HL-60/S4 (cell line): ENCODE results near the gene FIGNL2.
"Not testable (repeated sequence)": the region's sequence is repeated elsewhere in the genome, so short reads cannot be mapped to it uniquely, and the experiment has no call there.

ENCODE experiments used
- in situ Hi-C: fragments of 300-500 bp; cut with MboI; formaldehyde crosslinking; loops from 2 replicates; pipeline ENCODE4 v1.14.3; 2022; ENCODE audit warnings: low sequenced_read_pairs

The FIGNL2 gene

GRCh38 chr12:51837286-51837685 lies 11.2 kb downstream of the FIGNL2 start:
- in situ Hi-C loops: no loop called here

GRCh38 chr12:51836827-51837173 lies 11.7 kb downstream of the FIGNL2 start:
- in situ Hi-C loops: no loop called here

- in situ Hi-C loops: no loop called here
Observed at GRCh38 chr12:51836041-51836826, 12.3 kb downstream of the FIGNL2 start.

GRCh38 chr12:51834411-51834810 lies 14.1 kb downstream of the FIGNL2 start:
- in situ Hi-C loops: no loop called here

GRCh38 chr12:51833448-51834227 lies 14.9 kb downstream of the FIGNL2 start:
- in situ Hi-C loops: no loop called here

GRCh38 chr12:51832354-51833107 lies 16.0 kb downstream of the FIGNL2 start:
- in situ Hi-C loops: no loop called here

GRCh38 chr12:51831817-51832216 lies 16.7 kb downstream of the FIGNL2 start:
- in situ Hi-C loops: not testable (repeated sequence)

GRCh38 chr12:51829641-51830040 lies 18.9 kb downstream of the FIGNL2 start:
- in situ Hi-C loops: loop anchor here (10.0 kb wide), 1 partner anchor 405 kb away; the partner anchor contains the start of gene SLC4A8

GRCh38 chr12:51829011-51829481 lies 19.5 kb downstream of the FIGNL2 start:
- in situ Hi-C loops: loop anchor here (10.0 kb wide), 1 partner anchor 404 kb away; the partner anchor contains the start of gene SLC4A8

GRCh38 chr12:51827925-51828818 lies 20.3 kb downstream of the FIGNL2 start:
- in situ Hi-C loops: loop anchor here (10.0 kb wide), 1 partner anchor 403 kb away; the partner anchor contains the start of gene SLC4A8

GRCh38 chr12:51826881-51827280 lies 21.6 kb downstream of the FIGNL2 start:
- in situ Hi-C loops: loop anchor here (10.0 kb wide), 1 partner anchor 402 kb away; the partner anchor contains the start of gene SLC4A8

- in situ Hi-C loops: loop anchor here (10.0 kb wide), 1 partner anchor 400 kb away; the partner anchor contains the start of gene SLC4A8
Observed at GRCh38 chr12:51825216-51825615, 23.3 kb downstream of the FIGNL2 start.

- in situ Hi-C loops: loop anchor here (10.0 kb wide), 1 partner anchor 399 kb away; the partner anchor contains the start of gene SLC4A8
Observed at GRCh38 chr12:51823875-51824565, 24.5 kb downstream of the FIGNL2 start.

GRCh38 chr12:51822956-51823355 lies 25.6 kb downstream of the FIGNL2 start:
- in situ Hi-C loops: loop anchor here (10.0 kb wide), 1 partner anchor 398 kb away; the partner anchor contains the start of gene SLC4A8

- in situ Hi-C loops: loop anchor here (10.0 kb wide), 1 partner anchor 397 kb away; the partner anchor contains the start of gene SLC4A8
Observed at GRCh38 chr12:51822261-51822616, 26.3 kb downstream of the FIGNL2 start.

- in situ Hi-C loops: loop anchor here (10.0 kb wide), 1 partner anchor 397 kb away; the partner anchor contains the start of gene SLC4A8
Observed at GRCh38 chr12:51821440-51822260, 26.9 kb downstream of the FIGNL2 start.

- in situ Hi-C loops: loop anchor here (10.0 kb wide), 1 partner anchor 396 kb away; the partner anchor contains the start of gene SLC4A8
Observed at GRCh38 chr12:51820526-51821439, 27.7 kb downstream of the FIGNL2 start.
